Endothelial cell (in vitro differentiated cells): Measurements from ENCODE around the gene TMEM232. TPM values are rescaled to one million over a fixed set of nuclear protein-coding genes. Genes with fewer than 3 reads are reported as not detected.

Experiments
- DNase-seq: peaks from one replicate; pipeline ENCODE4 v3.0.0; 2021; ENCODE audit warnings: low spot score
- H3K27ac Mint-ChIP-seq: one replicate; pipeline ENCODE4 v1.8.0; 2021; ENCODE audit warnings: mixed read lengths, inconsistent platforms; ENCODE audit not compliant: unreplicated experiment
- H3K27me3 Mint-ChIP-seq: one replicate; pipeline ENCODE4 v1.8.0; 2021; ENCODE audit warnings: mild to moderate bottlenecking, moderate library complexity, mixed read lengths, inconsistent platforms; ENCODE audit not compliant: unreplicated experiment
- H3K36me3 Mint-ChIP-seq: one replicate; pipeline ENCODE4 v1.8.0; 2021; ENCODE audit warnings: mild to moderate bottlenecking, low read depth, mixed read lengths, inconsistent platforms; ENCODE audit not compliant: unreplicated experiment
- H3K4me1 Mint-ChIP-seq: one replicate; pipeline ENCODE4 v1.8.0; 2021; ENCODE audit warnings: mild to moderate bottlenecking, mixed read lengths, inconsistent platforms; ENCODE audit not compliant: unreplicated experiment
- H3K4me3 Mint-ChIP-seq: one replicate; pipeline ENCODE4 v1.8.0; 2021; ENCODE audit warnings: mild to moderate bottlenecking, mixed read lengths, inconsistent platforms; ENCODE audit not compliant: unreplicated experiment
- H3K9me3 Mint-ChIP-seq: one replicate; pipeline ENCODE4 v1.8.0; 2021; ENCODE audit warnings: mixed read lengths, inconsistent platforms; ENCODE audit not compliant: unreplicated experiment
- CTCF ChIP-seq: fragments of 200-600 bp; sonication (generic); IDR thresholded peaks from one replicate; pipeline ENCODE4 v1.5.0; 2021; ENCODE audit warnings: antibody characterized with exemption; ENCODE audit not compliant: unreplicated experiment
- total RNA-seq: library from RNA; stranded (reverse); fragmentation: NEBNext Ultra II Directional; extraction: Animal tissue kit (Norgen Biotek cat#: 25700); gene quantifications from one replicate; pipeline ENCODE4 v1.2.1, GENCODE V29; 2021; ENCODE audit not compliant: unreplicated experiment

Gene TMEM232
- total RNA-seq, 1 donor from 2014 or later, result 3.1 TPM

GRCh38 chr5:110439296-110439695, 287.2 kb downstream of the TMEM232 start:
- Mint-ChIP-seq H3K4me1 (peaks cover 6% of the 10 kb centered on the region), H3K27ac (no peak overlapping the region), H3K4me3 (no peak overlapping the region), H3K36me3 (no peaks in the 10 kb centered on the region), H3K9me3 (no peaks in the 10 kb centered on the region), H3K27me3 (peaks cover 1% of the 10 kb centered on the region)
- DNase-seq, result no peak
- TF ChIP-seq CTCF, result no peak

- peaks cover 6% of the 10 kb centered on the region for H3K4me1 Mint-ChIP-seq
These were observed 291.3 kb downstream of the TMEM232 start for GRCh38 chr5:110435207-110435606.

DNA sequence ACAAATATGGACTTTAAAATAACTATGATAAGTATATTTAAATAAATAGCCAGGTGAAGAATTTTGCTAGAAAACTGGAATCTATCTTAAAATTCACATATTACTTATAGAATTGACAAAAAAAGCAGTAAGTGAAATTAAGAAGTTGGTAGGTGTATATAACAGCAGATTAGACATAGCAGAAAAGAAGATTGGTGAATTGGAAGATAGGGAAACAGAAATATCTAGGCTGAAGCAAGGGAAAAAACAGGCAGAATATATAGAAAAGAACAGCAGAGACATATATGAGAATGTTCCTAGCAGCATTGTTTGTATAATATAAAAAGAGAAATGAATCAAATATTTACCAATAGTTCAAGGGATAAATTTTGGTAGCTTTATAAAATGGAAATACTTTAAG, 294.9 kb downstream of the TMEM232 start:
- Mint-ChIP-seq H3K9me3 (no peaks in the 10 kb centered on the region), H3K36me3 (no peaks in the 10 kb centered on the region), H3K4me3 (no peak overlapping the region), H3K4me1 (peaks cover 6% of the 10 kb centered on the region), H3K27me3 (peaks cover 1% of the 10 kb centered on the region), H3K27ac (no peak overlapping the region)
- no peak for DNase-seq
- no peak for TF ChIP-seq CTCF

More at GRCh38 chr5:110435207-110435606, 291.3 kb downstream of the TMEM232 start:
- DNase-seq, result no peak
- Mint-ChIP-seq H3K27ac (no peak overlapping the region), H3K9me3 (no peaks in the 10 kb centered on the region), H3K4me3 (no peak overlapping the region), H3K27me3 (peaks cover 1% of the 10 kb centered on the region), H3K36me3 (no peaks in the 10 kb centered on the region)
- TF ChIP-seq CTCF, result no peak

- DNase-seq, result no peak
- Mint-ChIP-seq H3K4me1 (peaks cover 19% of the 10 kb centered on the region), H3K9me3 (no peaks in the 10 kb centered on the region), H3K4me3 (no peak overlapping the region), H3K27ac (no peak overlapping the region), H3K27me3 (peaks cover 3% of the 10 kb centered on the region), H3K36me3 (no peaks in the 10 kb centered on the region)
- peak; percentile 23 for TF ChIP-seq CTCF
These were observed 312.1 kb downstream of the TMEM232 start for GRCh38 chr5:110414360-110414759.

DNA sequence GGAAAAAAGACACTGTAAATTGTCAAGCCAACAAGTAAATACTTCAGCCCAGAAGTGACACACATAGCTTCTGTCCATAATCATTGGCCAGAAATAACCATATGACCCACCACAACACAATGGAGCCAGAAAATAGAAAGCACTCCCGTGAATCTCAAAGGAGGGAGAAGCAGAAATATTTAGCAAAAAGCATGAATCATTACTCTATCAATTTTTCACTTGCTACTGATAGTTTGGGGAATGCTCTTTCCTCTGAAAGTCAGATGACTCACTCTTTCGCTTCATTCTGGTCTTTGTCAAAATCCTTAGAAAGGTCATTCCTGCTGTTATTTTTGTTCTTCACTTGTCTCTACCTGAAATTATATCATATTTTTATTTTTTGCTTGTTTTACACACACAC, 312.6 kb downstream of the TMEM232 start:
- no peak for DNase-seq
- Mint-ChIP-seq H3K4me3 (no peak overlapping the region), H3K9me3 (no peaks in the 10 kb centered on the region), H3K36me3 (no peaks in the 10 kb centered on the region), H3K27me3 (peaks cover 3% of the 10 kb centered on the region), H3K4me1 (peaks cover 16% of the 10 kb centered on the region), H3K27ac (no peak overlapping the region)
- no peak for TF ChIP-seq CTCF
